Measurements from ENCODE around the gene PES1.
"Not testable (repeated sequence)": the region's sequence is repeated elsewhere in the genome, so short reads cannot be mapped to it uniquely, and the experiment has no call there.

PES1 gene

DNA sequence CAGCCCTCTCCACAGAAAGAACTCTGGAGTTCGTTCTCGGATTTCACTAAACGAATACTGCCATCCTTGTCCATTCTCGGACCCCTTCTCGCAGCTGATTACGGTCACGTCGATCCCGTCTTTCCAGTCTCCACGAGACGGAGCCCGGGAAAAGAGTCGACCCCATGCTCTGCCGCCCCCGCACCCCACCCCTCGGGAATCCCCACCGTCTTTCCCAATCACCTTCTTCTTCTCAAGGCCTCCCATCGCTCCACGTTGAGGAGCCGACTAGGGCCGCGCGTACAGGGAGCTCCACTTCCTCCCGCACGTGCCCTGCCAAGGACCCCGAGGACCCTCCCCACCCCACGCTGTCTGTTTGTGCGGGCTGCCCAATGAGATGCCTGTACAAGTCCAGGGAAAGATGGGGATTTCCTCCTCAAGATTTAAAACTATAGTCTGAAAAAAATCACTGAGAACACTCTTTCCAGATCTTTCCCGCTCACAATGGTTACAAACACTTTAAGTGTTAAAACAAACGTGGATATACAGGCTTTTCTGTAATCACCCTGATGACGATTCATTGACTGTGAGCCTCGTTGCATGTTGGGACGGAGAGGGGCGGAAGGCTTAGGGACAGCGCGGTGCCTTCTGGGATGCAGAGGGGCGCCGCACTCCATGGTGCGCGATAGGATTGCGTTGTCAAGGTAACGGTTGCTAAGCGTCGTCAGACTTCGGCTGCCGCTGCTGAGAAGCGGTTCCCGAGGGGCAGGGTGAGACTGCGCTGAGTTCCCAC is at the start of gene PES1:
Gene PES1, minus strand, starts transcription at position 323 of the 772 bp plus-strand sequence. Its CDS starts 77 bp downstream, at position 246.
- DNase-seq (ENCODE audit: low read depth, low spot score) = peak; percentile 98

DNA sequence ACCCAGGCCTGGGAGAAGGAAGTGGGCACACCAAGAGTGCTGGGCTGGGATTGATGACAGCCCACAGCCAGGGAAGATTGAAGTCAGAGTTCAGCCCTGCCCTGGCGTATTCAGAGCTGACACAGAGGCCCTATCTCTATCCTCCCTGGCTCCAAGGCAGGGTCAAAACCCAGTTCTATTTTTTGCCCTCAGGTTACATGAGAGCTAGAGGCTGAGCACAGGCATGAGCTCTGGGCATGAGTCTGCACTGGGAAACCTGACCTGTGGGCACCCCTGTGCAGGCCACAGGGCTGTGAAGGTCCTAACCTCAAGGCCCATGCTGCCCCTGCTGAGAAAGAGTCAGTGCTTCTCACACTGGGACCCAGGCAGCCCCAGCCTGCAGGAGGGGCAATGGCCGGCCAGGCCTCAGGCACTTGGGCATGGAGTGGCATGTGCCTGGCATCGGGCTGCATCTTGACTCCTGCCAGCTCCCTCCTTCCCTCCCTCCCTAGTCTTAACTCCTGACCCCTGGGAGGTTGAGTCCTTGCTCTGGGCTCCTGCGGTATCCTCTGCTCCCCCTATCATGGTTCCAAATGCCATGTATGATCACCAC is 49.2 kb upstream of the PES1 start:
- no peak for DNase-seq (ENCODE audit: low read depth, low spot score)

DNA sequence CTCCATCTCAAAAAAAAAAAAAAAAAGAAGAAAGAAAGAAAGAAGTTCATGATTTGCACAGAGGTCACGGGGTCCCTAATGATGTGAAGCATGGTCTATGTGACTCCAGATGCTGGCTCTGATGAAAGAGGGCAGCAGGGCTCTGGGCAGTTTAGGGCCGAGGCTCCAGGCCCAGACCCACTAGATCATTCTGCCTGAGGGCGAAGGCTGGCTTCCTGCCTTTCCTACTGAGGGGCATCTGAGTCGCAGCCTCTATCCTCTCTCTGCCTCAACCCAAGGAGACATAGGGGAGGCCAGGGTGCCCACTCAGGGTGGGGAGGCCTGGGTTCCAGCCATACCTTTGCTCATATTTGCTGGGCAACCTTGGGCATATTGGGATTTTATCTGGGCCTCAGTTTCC is 48.7 kb upstream of the PES1 start:
- DNase-seq (ENCODE audit: low read depth, low spot score) = no peak

DNA sequence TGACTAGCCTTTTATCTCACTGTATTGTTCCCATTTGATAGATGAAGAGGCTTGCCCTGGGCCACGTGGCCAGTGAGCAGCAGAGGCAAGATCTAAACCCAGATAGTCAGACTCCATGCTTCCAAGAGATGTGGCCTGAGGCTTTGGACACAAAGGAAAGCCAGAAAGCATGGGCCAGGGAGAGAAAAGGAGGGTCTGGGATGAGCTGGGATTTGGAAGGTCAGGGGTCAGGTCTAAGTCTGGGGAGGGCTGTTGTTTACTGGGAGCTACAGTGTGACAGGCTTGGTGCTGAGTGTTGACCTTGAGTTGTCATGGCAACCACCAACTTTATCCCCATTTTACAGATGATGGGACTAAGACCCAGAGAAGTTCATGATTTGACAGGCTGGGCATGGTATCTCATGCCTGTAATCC is 46.0 kb upstream of the PES1 start:
- DNase-seq (ENCODE audit: low read depth, low spot score) = no peak

DNA sequence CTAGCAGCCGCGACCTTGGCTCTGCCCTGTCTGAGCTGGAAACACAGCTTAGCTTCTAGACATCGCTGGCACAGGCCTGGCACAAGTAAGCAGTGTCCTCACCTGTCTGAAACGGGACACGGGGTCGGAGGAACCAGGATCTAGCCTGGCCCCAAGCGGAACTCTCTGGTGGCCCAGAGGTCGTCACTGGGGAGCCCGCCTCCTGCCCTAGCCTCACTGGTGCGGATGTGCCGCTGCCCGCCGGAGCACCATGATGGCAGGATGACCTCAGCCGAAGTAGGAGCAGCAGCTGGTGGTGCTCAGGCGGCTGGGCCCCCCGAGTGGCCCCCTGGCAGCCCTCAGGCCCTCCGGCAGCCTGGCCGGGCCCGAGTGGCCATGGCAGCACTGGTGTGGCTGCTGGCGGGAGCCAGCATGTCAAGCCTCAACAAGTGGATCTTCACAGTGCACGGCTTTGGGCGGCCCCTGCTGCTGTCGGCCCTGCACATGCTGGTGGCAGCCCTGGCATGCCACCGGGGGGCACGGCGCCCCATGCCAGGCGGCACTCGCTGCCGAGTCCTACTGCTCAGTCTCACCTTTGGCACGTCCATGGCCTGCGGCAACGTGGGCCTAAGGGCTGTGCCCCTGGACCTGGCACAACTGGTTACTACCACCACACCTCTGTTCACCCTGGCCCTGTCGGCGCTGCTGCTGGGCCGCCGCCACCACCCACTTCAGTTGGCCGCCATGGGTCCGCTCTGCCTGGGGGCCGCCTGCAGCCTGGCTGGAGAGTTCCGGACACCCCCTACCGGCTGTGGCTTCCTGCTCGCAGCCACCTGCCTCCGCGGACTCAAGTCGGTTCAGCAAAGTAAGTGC is 44.7 kb upstream of the PES1 start:
- DNase-seq (ENCODE audit: low read depth, low spot score) = no peak

DNA sequence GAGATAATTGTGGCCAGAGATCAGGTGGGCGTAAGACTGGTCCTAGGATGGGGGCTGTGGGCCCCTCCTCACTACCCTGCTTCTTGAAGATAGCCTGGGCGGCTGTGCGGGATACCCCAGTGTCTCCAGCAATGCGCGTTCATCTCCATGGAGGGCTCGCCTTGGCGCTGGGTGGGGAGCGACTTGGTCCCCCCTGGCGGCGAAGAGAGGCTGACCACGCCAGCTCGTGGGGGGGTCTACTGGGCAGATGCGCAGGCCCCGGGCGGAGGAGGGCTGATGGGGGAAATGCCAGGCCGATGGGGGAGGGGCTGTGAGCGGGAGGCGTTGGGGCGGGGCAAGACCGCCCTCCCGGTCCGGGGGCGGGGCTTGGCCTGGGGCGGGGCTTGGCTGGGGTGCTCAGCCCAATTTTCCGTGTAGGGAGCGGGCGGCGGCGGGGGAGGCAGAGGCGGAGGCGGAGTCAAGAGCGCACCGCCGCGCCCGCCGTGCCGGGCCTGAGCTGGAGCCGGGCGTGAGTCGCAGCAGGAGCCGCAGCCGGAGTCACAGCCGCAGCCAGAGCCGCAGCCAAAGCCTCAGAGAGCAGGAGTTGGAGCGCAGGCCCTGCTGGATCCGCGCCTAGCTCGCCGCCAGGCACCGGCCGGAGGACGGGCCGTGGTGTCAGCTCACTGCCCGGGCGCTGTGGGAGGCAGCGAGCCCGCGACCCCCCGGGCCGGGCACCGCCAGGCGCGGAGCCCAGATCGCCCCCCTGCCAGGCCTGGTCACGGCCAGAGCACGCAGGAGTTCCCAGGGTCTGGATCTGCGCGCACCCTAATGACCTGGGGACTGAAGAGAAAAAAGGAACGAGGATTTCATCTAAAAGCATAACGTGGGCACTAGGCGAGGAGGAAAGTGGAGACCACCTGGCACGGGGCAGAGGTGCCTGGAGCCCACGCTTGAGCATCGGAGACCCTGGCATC is 43.8 kb upstream of the PES1 start, which contains the start of gene SLC35E4:
Gene SLC35E4, plus strand, starts transcription at position 509 of the 953 bp plus-strand sequence. CDS start 670 bp downstream, outside the sequence.
- peak; percentile 43 for DNase-seq (ENCODE audit: low read depth, low spot score)

DNA sequence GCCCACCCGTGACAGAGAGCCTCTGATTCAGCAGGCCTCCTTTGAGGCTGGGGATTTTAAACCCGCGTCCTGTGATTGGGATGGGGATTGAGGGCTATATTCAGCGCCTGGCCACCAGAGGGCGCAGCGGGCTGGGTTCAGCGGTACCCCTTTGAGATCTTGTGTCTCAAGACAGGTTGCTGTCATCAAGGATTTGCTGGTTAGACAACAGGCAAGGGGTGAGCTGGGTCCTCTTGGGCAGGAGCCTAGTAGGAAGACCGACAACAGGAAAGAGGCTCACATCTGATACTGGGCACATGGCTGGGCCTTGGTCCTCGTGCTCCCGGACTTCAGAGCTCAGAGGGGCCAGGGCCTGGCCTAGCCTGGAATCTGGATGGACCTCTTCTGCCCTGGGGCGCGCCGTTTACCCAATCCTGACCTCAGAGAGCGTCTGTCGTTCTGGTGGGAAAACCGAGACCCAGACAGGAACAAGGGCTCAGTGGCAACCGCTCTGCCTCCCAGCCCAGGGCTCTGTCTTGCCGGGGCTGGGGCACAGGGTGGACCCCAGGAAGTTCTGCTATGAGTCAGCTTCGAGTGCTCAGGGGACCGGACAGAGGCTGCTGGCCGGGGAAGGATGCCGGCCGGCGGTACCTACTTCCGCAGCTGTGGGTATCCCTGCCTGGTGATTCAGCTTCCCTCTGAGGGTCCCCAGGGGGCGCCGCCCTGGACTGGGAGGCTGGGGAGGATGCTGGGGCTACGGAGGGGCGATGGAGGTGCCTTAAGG is 42.9 kb upstream of the PES1 start:
- peak; percentile 73 for DNase-seq (ENCODE audit: low read depth, low spot score)

DNA sequence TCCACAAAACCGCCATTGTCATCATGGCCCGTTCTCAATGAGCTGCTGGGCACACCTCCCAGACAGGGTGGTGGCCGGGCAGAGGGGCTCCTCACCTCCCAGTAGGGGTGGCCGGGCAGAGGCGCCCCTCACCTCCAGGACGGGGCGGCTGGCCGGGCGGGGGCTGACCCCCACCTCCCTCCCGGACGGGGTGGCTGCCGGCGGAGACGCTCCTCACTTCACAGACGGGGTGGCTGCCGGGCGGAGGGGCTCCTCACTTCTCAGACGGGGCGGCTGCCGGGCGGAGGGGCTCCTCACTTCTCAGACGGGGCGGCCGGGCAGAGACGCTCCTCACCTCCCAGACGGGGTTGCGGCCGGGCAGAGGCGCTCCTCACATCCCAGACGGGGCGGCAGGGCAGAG is 39.8 kb upstream of the PES1 start:
- DNase-seq (ENCODE audit: low read depth, low spot score) = not testable (repeated sequence)

DNA sequence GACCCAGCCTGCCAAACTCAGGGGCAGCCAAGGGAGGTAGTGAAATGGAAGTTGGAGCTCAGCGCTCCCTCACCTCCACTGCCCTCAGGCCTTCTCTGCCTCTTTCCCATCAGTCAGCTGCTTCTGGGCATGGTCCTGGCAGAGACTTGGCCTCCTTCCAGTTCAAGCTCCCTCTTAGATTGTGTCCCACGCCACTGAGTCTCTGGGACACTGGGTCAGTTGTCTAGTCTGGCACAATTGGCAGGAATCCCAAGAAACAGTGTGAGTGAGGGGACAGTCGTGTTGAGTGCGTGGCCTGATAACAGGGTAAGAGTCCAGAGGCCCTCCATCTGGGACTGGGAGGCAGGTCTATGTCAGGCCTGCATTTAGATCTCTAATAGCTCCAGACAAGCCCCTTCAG is 36.8 kb upstream of the PES1 start:
- DNase-seq (ENCODE audit: low read depth, low spot score) = no peak

DNA sequence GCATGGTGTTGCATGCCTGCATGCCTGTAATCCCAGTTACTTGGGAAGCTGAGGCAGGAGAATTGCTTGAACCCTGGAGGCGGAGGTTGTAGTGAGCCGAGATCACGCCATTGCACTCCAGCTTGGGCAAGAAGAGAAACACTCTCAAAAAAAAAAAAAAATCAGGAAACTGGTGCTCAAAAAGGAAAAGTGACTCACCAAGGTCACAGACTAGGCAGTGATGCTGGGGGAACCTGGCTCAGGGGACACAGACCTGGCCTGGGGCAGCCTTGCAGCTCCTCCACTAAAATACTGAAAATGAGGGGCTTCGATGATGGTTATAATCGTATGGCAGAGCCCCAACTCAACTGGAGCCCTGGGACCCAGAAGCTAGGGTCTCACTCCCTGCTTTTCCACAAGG is 35.8 kb upstream of the PES1 start:
- no peak for DNase-seq (ENCODE audit: low read depth, low spot score)

DNA sequence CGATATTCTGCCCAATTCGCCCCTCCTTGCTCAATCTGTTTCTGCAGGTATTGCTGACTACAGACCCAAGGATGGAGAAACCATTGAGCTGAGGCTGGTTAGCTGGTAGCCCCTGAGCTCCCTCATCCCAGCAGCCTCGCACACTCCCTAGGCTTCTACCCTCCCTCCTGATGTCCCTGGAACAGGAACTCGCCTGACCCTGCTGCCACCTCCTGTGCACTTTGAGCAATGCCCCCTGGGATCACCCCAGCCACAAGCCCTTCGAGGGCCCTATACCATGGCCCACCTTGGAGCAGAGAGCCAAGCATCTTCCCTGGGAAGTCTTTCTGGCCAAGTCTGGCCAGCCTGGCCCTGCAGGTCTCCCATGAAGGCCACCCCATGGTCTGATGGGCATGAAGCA is 34.7 kb upstream of the PES1 start:
- no peak for DNase-seq (ENCODE audit: low read depth, low spot score)

DNA sequence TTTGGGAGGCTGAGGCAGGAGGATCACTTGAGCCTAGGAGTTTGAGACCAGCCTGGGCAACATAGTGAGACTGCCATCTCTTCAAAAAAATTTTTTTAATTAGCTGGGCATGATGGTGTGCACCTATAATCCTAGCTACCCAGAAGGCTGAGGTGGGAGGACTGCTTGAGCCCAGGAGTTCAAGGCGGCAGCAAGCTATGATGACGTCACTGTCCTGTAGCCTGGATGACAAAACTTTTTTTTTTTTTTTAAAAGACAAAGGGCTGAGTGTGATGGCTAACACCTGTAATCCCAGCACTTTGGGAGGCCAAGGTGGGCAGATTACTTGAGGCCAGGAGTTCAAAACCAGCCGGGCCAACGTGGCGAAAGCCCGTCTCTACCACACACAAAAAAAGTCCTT is 28.2 kb upstream of the PES1 start:
- DNase-seq (ENCODE audit: low read depth, low spot score) = not testable (repeated sequence)

DNA sequence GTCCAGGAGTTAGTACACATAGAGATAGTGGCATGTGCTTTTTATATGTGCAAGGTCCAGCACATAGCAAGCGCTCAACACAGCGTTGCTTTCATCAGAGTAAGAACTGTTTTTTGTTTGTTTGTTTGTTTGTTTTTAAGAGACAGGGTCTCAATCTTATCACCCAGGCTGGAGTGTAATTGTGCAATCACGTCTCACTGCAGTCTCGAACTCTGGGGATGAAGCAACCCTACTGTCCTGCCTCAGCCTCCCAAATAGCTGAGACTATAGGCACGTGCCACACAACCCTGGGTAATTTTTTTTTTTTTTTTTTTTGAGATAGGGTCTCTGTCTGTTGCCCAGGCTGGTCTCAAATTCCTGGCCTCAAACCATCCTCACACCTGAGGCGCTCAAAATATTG is 26.1 kb upstream of the PES1 start:
- DNase-seq (ENCODE audit: low read depth, low spot score) = no peak

DNA sequence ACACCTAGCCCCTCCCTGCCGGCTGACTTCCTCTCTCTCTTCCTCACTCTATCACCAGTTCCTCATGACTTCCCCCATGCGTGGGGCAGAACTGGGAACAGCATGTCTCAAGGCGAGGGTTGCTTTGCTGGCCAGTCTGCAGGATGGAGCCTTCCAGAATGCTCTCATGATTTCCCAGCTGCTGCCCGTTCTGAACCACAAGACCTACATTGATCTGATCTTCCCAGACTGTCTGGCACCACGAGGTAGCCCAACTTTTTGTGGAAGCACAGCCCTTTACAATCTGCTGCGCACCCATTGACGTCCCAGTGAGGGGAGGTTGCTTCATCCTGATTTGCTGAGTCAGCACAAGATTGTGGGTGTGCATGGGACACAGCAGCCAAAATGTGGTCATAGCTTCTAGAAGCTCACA is 23.8 kb upstream of the PES1 start:
- no peak for DNase-seq (ENCODE audit: low read depth, low spot score)

DNA sequence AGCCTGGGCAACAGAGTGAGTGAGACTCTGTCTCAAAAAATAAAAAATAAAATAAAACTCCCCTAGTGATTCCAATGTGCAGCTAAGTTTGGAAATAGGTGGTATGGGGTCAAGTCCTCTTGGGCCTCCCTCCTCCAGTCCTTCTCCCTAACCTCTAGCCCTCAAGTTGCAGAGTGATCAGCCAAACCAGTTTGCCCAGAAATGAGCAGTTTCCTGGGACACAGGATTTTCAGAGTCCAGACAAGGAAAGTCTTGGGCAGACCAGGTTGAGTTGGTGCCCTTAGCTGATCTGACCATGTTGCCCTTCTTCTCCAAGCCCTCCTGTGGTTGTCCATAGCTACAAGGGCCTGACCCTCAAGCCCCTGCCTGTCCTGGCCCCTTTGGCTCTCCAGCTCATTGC is 23.2 kb upstream of the PES1 start:
- DNase-seq (ENCODE audit: low read depth, low spot score) = no peak

DNA sequence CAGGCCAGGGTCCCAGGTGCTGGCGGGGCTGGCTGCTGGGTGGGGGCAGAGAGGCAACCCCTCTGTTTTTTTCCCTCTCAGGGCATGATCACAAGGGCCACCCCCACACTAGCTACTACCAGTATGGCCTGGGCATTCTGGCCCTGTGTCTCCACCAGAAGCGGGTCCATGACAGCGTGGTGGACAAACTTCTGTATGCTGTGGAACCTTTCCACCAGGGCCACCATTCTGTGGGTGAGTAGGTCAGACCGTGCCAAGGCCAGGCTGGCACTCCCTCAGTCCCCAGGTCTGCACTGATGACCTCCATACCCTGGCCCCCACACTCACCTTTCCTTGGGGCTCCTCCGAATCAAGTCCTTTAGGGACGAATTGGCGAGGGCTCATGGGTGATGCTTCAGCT is 22.6 kb upstream of the PES1 start:
- no peak for DNase-seq (ENCODE audit: low read depth, low spot score)

DNA sequence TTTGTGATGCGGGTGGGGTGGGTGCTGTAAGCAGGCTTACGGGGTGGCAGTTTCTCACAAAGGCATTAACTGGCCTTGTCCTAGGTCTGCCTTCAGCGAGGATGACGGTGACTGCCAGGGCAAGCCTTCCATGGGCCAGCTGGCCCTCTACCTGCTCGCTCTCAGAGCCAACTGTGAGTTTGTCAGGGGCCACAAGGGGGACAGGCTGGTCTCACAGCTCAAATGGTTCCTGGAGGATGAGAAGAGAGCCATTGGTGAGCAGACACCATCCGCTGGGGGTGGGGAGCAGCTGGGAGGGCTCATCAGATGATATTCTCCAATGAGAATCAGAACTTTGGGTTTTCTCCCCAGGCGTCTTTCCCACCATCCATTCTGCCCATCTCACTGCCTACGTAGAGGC is 21.1 kb upstream of the PES1 start:
- DNase-seq (ENCODE audit: low read depth, low spot score) = no peak

DNA sequence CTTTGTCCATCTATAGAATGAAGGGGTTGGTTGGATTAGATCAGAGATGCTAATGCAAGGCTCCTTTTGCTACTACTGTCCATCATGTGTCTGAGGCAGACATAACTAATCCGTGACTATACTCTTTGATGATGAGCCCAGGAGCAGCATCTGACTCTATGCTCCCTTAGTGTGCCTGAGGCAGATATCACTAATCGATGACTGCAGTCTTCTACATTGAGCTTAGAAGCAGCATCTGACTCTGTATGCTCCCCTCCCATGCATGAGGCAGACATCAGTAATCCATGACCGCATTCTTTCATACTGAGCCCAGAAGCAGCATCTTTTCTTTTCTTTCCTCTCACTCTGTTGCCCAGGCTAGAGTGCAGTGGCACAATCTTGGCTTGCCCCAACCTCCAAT is 19.5 kb upstream of the PES1 start:
- DNase-seq (ENCODE audit: low read depth, low spot score) = no peak

DNA sequence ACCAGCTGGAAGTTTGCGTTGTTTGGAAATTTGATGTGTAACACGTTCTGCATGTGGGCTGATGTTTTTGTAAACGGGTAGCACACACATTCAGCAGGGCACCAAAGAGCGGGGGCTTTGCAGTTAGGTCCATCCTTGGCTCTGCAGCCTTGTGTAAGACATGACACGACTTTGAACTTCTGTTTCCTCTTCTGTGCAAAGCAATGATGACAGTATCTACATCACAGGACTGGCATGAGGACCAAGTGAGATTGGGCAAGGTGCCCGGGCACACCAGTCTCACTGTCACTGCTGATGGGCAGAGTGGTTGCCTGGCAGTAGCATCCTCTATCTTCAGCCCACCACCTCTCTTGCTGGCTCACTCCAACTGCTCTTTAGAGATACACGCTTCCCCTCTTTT is 18.6 kb upstream of the PES1 start:
- no peak for DNase-seq (ENCODE audit: low read depth, low spot score)

Measured in brain pericyte (primary cell).